Activated CD4-positive, alpha-beta T cell treated with anti-CD3 and anti-CD28 coated beads, Interleukin-2, amount 50 U/mL, for 48 hours (primary cell): ENCODE measurements around the gene AGBL4.

Experiments
- DNase-seq, 2 experiments: peaks; one replicate each; pipeline ENCODE4 v3.0.0-alpha.2; 2020

Gene AGBL4

GRCh38 chr1:48704736-48705135 lies 1319.0 kb downstream of the AGBL4 start:
- no peak for DNase-seq

- DNase-seq = no peak
Observed at GRCh38 chr1:48701445-48701844, 1322.3 kb downstream of the AGBL4 start.

GRCh38 chr1:48697066-48697707 lies 1326.6 kb downstream of the AGBL4 start:
- DNase-seq = peak; percentile 67 to 74

GRCh38 chr1:48695161-48695560 lies 1328.6 kb downstream of the AGBL4 start:
- DNase-seq = no peak

- DNase-seq = no peak
Observed at GRCh38 chr1:48693674-48694320, 1330.0 kb downstream of the AGBL4 start.

GRCh38 chr1:48693180-48693579 lies 1330.6 kb downstream of the AGBL4 start:
- DNase-seq = no peak

- DNase-seq = no peak
Observed at GRCh38 chr1:48692235-48692634, 1331.5 kb downstream of the AGBL4 start.

GRCh38 chr1:48691429-48692001 lies 1332.2 kb downstream of the AGBL4 start:
- DNase-seq = no peak

- no peak for DNase-seq
Observed at GRCh38 chr1:48688102-48688760, 1335.5 kb downstream of the AGBL4 start.

GRCh38 chr1:48687282-48688045 lies 1336.3 kb downstream of the AGBL4 start:
- DNase-seq = no peak

- no peak for DNase-seq
Observed at GRCh38 chr1:48686159-48686558, 1337.6 kb downstream of the AGBL4 start.

GRCh38 chr1:48684381-48684780 lies 1339.4 kb downstream of the AGBL4 start:
- no peak for DNase-seq

- no peak for DNase-seq
Observed at GRCh38 chr1:48683839-48684238, 1339.9 kb downstream of the AGBL4 start.

GRCh38 chr1:48681476-48682305 lies 1342.1 kb downstream of the AGBL4 start:
- no peak for DNase-seq

- DNase-seq = no peak
Observed at GRCh38 chr1:48680411-48681035, 1343.2 kb downstream of the AGBL4 start.

GRCh38 chr1:48679859-48680258 lies 1343.9 kb downstream of the AGBL4 start:
- DNase-seq = no peak

- no peak for DNase-seq
Observed at GRCh38 chr1:48678710-48679505, 1344.8 kb downstream of the AGBL4 start.

GRCh38 chr1:48677306-48678287 lies 1346.2 kb downstream of the AGBL4 start:
- peak; percentile 43 to 49 for DNase-seq

GRCh38 chr1:48676822-48677221 lies 1346.9 kb downstream of the AGBL4 start:
- no peak for DNase-seq

GRCh38 chr1:48676376-48676775 lies 1347.4 kb downstream of the AGBL4 start:
- DNase-seq = no peak
